GM18519 (cell line): ENCODE results near the gene IGFL2.
"Not testable (repeated sequence)": the region's sequence is repeated elsewhere in the genome, so short reads cannot be mapped to it uniquely, and the experiment has no call there.

ENCODE experiments used
- ATAC-seq: cut with Tn5 transposase; IDR thresholded peaks from one replicate; pipeline ENCODE4 v1.9.1; 2021; ENCODE audit warnings: mild to moderate bottlenecking, moderate library complexity; ENCODE audit not compliant: unreplicated experiment, low FRiP score

IGFL2 gene

DNA sequence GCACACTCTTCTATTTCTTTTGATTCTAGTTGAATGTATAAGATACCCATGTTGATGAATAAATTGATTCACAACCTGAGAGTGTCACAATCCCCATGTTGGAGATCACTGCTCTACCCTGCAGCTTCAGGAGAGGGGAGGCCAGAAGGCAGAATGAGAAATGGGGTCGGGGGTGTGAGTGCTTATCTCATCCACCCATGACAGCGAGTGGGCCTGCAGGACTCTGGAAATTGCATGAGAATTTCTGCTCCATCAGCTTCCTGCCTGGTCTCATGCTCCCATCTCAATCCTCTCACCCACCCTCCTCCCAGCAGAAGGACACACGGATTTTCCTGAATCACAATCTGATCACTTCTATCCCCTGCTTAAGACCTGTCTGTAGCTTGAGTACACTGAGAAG is 58.6 kb downstream of the IGFL2 start:
- ATAC-seq, result no peak

DNA sequence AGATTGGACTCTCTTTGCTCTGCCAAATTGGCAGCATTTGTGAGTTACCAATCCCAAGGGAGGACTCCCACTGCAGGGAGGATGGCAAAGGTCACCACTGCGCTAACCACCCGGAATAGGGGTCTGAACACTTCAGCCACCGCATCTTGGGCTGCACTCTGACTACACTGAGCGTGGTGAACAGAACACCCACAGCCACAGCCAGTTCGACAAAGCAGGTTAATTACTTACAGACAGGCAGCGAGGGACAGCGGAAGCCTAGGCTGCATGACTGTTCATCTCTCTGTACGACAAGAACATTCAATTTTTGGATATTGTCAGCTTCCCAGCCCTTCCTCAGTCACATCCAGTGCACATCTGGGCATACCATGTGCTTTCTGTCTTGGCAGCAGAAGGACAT is 59.8 kb downstream of the IGFL2 start:
- ATAC-seq, result not testable (repeated sequence)

DNA sequence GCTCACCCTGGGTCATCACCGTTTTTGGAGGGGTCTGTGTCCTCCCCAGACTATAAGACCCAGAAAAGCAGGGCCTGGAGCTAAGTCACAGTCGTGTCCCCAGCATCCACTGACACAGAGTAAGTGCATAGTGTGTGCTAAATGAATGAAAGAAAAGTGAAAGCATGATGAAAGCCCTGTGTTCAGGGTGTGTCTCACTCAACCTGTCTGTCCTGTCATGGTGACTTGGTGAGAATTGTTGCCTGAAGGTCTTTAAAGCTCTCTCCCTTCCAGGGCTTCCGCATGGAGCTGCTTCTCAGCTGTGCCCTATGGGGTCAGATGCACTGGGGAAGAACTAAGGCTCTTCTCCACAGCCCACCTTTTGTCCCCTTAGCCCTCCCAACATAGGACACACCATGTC is 61.0 kb downstream of the IGFL2 start:
- no peak for ATAC-seq

DNA sequence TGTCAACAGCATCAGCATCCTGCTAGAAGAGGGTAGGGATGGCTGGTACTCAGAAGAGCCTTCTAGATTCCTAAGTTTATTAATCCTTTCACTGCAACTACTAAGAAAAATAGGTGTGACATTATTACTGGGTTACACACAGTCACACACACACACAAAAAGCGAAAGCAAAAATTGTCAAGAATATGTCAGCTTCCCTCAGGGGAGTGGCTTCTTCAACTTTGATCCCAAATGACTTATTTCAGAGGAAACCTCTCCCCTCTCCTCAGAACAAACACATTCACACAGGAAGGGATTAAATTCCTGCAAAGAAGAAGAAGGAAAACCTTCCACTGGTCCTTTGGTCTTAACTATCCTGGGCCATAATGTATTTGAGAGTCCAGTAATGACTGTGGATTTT is 61.4 kb downstream of the IGFL2 start:
- ATAC-seq, result no peak

DNA sequence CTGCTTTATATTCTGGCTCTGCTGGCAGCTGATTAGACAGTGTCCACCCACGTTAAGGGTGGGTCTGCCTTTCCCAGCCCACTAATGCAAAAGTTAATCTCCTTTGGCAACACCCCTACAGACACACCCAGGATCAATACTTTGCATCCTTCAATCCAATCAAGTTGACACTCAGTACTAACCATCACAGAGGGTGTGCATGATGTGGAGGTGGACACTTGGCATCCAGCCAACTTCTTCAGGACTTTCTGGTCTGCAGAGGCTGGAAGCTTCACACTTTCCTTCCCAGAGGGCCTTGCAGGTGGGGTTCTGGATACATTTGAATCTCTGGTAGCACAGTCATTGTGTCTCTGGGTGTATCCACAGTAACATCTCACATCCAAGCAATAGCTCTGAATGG is 62.6 kb downstream of the IGFL2 start:
- no peak for ATAC-seq
